OCI-LY7 (cell line): ENCODE measurements around the gene PNPLA1. TPM values are rescaled to one million over a fixed set of nuclear protein-coding genes. Genes with fewer than 3 reads are reported as not detected.
A peak's percentile ranks its signal among the peaks of the same experiment; 100 is the strongest.

Experiments used
- BruUV-seq: library from RNA; stranded (reverse); fragments of 400-500 nt; replicated peaks from 2 replicates; lab custom pipeline; 2021; lab: Mats Ljungman, UMichigan
- CTCF ChIA-PET: fragments of 300-600 bp; sonication (Branson Sonifier 250); formaldehyde crosslinking; loops from one replicate; lab custom pipeline; 2022; ENCODE audit warnings: antibody characterized with exemption; ENCODE audit not compliant: unreplicated experiment; lab: Charles Lee
- POLR2A ChIA-PET: fragments of 300-600 bp; sonication (Branson Sonifier 250); formaldehyde crosslinking; loops from one replicate; lab custom pipeline; 2022; ENCODE audit warnings: antibody characterized with exemption; lab: Charles Lee
- DNase-seq: peaks from one replicate; pipeline ENCODE4 v3.0.0-alpha.2; 2015; ENCODE audit warnings: low spot score
- H2AFZ ChIP-seq: fragments of 200-600 bp; sonication (generic), shearing (Covaris generic); 2 replicates; pipeline ENCODE4 v1.6.1; 2014; ENCODE audit warnings: mild to moderate bottlenecking, antibody characterized with exemption, low read length, moderate library complexity
- H3K27ac ChIP-seq: fragments of 200-600 bp; sonication (generic); 2 replicates; pipeline ENCODE4 v1.5.1; 2014; ENCODE audit warnings: mixed run types, low read depth, mild to moderate bottlenecking, moderate library complexity, low read length, inconsistent platforms; ENCODE audit not compliant: poor library complexity, severe bottlenecking
- H3K36me3 ChIP-seq: fragments of 200-600 bp; sonication (generic); 2 replicates; pipeline ENCODE4 v1.6.1; 2014; ENCODE audit warnings: mild to moderate bottlenecking, antibody characterized with exemption, low read length, moderate library complexity, mixed read lengths; ENCODE audit not compliant: insufficient read depth
- H3K4me1 ChIP-seq: fragments of 200-600 bp; sonication (generic); 2 replicates; pipeline ENCODE4 v1.5.1; 2014; ENCODE audit warnings: mild to moderate bottlenecking, low read length; ENCODE audit not compliant: insufficient read depth, poor library complexity, severe bottlenecking
- H3K4me2 ChIP-seq: fragments of 200-600 bp; sonication (generic); 2 replicates; pipeline ENCODE4 v1.6.1; 2014; ENCODE audit warnings: mild to moderate bottlenecking, low read length
- H3K4me3 ChIP-seq: fragments of 200-600 bp; sonication (generic); 2 replicates; pipeline ENCODE4 v1.5.1; 2014; ENCODE audit warnings: mild to moderate bottlenecking, low read depth, low read length; ENCODE audit not compliant: poor library complexity, severe bottlenecking
- H3K79me2 ChIP-seq: fragments of 200-600 bp; sonication (generic); 2 replicates; pipeline ENCODE4 v1.6.1; 2016; ENCODE audit warnings: low read depth, mild to moderate bottlenecking, low read length, moderate library complexity, mixed read lengths; ENCODE audit not compliant: insufficient read depth
- H3K9me2 ChIP-seq: fragments of 200-600 bp; sonication (generic); 2 replicates; pipeline ENCODE4 v1.6.1; 2016; ENCODE audit warnings: mild to moderate bottlenecking, low read length, mixed read lengths; ENCODE audit not compliant: insufficient read depth
- H3K9me3 ChIP-seq: fragments of 200-600 bp; sonication (generic); 2 replicates; pipeline ENCODE4 v1.6.1; 2014; ENCODE audit warnings: mild to moderate bottlenecking, mixed run types, low read length, mixed read lengths
- H4K20me1 ChIP-seq: fragments of 200-600 bp; sonication (generic); 2 replicates; pipeline ENCODE4 v1.6.1; 2014; ENCODE audit warnings: mild to moderate bottlenecking, antibody characterized with exemption, low read length, moderate library complexity, mixed read lengths; ENCODE audit not compliant: insufficient read depth
- CTCF ChIP-seq: fragments of 200-600 bp; sonication (generic); conservative IDR thresholded peaks from 2 replicates; pipeline ENCODE4 v1.5.1; 2014; ENCODE audit warnings: mild to moderate bottlenecking, antibody characterized with exemption, low read length, moderate library complexity, mixed read lengths
- EZH2phosphoT487 ChIP-seq: fragments of 200-600 bp; sonication (generic); IDR thresholded peaks from 2 replicates; pipeline ENCODE4 v1.6.1; 2018; ENCODE audit warnings: low read depth, borderline replicate concordance, mild to moderate bottlenecking, mixed run types, antibody characterized with exemption, low read length, moderate library complexity, mixed read lengths
- intact Hi-C: fragments of 100-400 bp; cut with micrococcal nuclease; formaldehyde crosslinking; loops from one replicate; pipeline ENCODE4 v1.10.0; 2022; ENCODE audit not compliant: unreplicated experiment
- total RNA-seq, 2 experiments: library from RNA; depleted of rRNA in 1 of 2; stranded (reverse); fragments of >200 nt in 1 of 2; shearing (Covaris generic) in 1 of 2; gene quantifications; 2 replicates each; pipeline ENCODE4 v1.2.3, GENCODE V29; 2014 to 2022

The PNPLA1 gene
- total RNA-seq, 2 experiments from 2014 or later = not detected

- Histone ChIP-seq H3K4me1 (no peaks in the 10 kb centered on the region), H3K9me2 (no peaks in the 10 kb centered on the region), H3K9me3 (no peaks in the 10 kb centered on the region), H3K4me3 (no peak overlapping the region), H2AFZ (no peak overlapping the region), H3K27ac (no peak overlapping the region), H3K4me2 (no peak overlapping the region), H3K36me3 (no peaks in the 10 kb centered on the region), H3K79me2 (no peaks in the 10 kb centered on the region), H4K20me1 (no peaks in the 10 kb centered on the region)
- TSS peak; percentile 84 for BruUV-seq
- ChIA-PET POLR2A (no interaction called here), CTCF (no interaction called here)
- DNase-seq = no peak
- TF ChIP-seq CTCF = no peak
- TF ChIP-seq EZH2phosphoT487 = no peak
- intact Hi-C loops = no loop called here
Measured at GRCh38 chr6:36232172-36232571, 37.7 kb upstream of the PNPLA1 start.

- POLR2A ChIA-PET = no interaction called here
- Histone ChIP-seq H3K9me2 (no peaks in the 10 kb centered on the region), H3K9me3 (no peaks in the 10 kb centered on the region), H3K4me3 (no peak overlapping the region), H3K27ac (no peak overlapping the region), H4K20me1 (no peaks in the 10 kb centered on the region), H3K4me2 (no peak overlapping the region), H3K4me1 (no peaks in the 10 kb centered on the region), H2AFZ (no peak overlapping the region), H3K36me3 (no peaks in the 10 kb centered on the region), H3K79me2 (no peaks in the 10 kb centered on the region)
- CTCF ChIA-PET = interaction anchor here (0.6 kb wide), 1 partner anchor 84 kb away, joined by 3 read pairs; no protein-coding TSS in a partner anchor
- DNase-seq = no peak
- BruUV-seq = no TSS peak
- no peak for TF ChIP-seq EZH2phosphoT487
- no peak for TF ChIP-seq CTCF
- intact Hi-C loops = no loop called here
Measured at GRCh38 chr6:36235309-36235708, 34.6 kb upstream of the PNPLA1 start.

GRCh38 chr6:36235862-36236261 lies 34.0 kb upstream of the PNPLA1 start:
- H3K79me2 ChIP-seq = no peaks in the 10 kb centered on the region
- H3K9me2 ChIP-seq = no peaks in the 10 kb centered on the region
- H2AFZ ChIP-seq = no peak overlapping the region
- no peaks in the 10 kb centered on the region for H3K9me3 ChIP-seq
- H3K4me3 ChIP-seq = no peak overlapping the region
- H3K27ac ChIP-seq = no peak overlapping the region
- H3K4me1 ChIP-seq = no peaks in the 10 kb centered on the region
- no TSS peak for BruUV-seq
- ChIA-PET CTCF (interaction anchor here (0.6 kb wide), 1 partner anchor 85 kb away, joined by 3 read pairs; no protein-coding TSS in a partner anchor), POLR2A (no interaction called here)
- TF ChIP-seq CTCF = no peak
- TF ChIP-seq EZH2phosphoT487 = no peak
- DNase-seq = no peak
- no peaks in the 10 kb centered on the region for H3K36me3 ChIP-seq
- intact Hi-C loops = no loop called here
- H3K4me2 ChIP-seq = no peak overlapping the region
- no peaks in the 10 kb centered on the region for H4K20me1 ChIP-seq
